GM21528 (cell line): ENCODE results near the gene CELSR1.

Experiments
- ATAC-seq: cut with Tn5 transposase; IDR thresholded peaks from one replicate; pipeline ENCODE4 v1.9.1; 2021; ENCODE audit warnings: mild to moderate bottlenecking, moderate library complexity; ENCODE audit not compliant: unreplicated experiment, low FRiP score

CELSR1 gene

DNA sequence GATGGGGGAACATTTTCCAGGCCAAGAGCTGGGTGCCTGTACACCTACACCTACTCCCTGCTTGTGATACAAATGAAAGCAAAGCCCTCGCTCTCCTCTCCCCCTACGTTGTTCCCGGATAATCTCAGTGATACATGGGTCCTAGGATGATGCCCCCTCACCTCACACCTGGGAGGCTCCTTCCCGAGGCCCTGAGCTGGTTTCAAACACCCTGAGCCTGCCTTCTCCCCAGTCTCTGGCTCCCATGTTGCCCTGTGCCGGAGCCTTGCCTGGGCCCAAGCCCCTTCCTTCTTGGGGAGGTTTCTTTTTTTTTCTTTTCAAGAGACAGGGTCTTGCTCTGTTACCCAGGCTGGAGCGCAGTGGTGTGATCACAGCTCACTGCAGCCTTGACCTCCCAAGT lies 178.7 kb downstream of the CELSR1 start:
- ATAC-seq: no peak

DNA sequence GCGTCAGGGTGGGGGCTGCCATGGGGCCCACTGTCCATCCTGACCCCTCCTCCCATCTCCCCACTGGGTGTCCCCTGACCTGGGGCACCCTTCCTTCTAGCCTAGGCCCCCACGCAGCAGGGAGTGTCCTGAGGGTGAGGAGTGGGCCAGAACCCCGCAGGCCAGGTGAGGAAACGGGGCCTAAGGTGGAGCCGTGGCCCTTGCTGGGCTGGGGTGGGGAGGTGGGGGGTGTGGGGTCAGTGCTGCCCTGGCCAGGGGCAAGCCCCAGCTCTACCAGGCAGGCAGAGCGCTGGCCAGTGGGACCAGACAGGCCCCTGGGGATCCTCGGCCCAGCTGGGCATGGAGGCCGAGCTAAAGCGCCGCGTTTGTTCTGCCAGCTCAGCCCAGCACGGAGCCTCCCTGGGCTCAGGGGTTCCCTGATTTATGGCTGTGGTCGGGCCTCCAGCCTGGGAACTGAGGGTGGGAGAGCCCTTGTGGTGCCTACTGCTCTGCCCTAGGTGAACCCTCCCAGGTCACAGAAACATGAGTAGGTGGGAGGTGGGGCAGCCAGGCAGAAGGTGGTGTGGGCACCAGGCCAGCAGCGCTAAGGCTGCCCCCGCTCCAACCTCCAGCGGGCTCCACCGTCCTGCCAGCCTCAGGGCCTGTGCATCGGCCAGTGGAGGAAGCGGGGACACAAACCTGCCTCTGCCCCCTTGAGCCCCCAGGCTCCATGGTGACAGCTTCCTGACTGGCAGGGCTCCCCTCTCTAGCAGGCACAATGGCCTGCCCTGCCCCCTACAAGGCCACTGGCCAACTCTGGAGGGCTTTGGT lies 179.5 kb downstream of the CELSR1 start:
- no peak for ATAC-seq

DNA sequence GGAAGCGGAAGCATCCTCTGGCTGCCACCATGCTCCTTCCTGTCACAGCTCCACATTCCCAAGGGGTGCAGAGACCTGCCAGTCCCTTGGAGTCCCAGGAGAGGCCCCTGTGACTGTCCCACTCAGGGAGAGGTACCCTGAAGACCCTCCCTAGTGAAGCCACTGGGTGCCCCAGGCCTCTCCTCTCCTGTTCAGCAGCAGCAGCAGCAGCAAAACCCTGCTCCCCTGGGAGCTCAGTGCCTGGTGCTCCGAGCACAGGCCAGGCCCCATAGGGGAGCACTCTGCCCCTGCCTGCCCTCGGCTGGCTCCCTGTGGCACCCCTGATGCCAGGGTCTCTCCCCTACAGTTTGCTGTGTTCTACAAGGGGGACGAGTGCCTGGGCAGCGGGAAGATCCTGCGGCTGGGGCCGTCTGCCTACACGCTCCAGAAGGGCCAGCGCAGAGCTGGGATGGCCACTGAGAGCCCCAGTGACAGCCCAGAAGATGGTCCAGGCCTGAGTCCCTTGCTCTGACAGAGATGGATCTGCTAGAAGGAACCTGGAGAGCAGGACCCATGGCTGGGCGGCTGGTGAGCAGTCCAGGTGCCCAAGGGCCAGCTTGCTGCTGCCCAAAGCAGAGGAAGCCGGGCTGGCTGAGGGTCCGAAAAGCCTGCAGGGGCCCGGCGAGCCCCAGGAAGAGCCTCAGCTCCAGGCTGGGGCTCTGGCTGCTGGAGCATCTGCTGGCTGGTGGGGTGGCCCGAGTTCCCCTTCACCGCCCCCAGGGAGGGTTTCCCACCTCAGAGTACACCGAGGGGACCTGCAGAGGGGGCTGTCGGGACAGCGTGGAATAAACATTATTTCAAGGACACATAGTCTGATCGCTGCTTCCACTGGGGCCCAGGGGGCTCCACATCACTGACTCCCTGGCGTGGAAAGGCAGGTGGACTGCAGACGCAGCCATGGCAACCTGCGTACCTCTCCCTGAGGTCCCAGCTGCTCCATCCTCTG lies 180.6 kb downstream of the CELSR1 start:
- ATAC-seq: no peak

DNA sequence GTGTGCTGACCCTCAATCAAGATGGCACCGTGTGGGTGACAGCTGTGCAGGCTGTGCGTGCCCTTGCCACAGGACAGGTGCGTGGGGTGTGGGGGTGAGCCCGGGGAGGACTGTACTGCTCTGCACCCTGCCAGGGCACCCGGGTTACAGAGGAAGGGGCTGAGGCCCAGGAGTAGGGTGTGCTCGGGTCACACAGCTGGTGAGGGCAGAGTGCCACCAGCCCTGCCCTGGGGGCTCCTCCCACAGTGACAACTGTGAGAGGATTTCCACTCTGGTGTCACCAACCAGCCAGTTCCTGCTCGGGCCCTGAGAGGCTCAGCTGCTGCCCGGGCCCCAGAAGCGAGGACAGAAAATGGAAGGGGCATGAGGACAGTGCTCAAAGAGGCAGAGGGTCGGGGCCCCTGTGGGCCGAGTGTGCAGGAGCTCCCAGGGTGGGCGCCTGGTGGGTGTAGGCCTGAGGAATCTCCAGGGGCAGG lies 181.4 kb downstream of the CELSR1 start:
- ATAC-seq: no peak

DNA sequence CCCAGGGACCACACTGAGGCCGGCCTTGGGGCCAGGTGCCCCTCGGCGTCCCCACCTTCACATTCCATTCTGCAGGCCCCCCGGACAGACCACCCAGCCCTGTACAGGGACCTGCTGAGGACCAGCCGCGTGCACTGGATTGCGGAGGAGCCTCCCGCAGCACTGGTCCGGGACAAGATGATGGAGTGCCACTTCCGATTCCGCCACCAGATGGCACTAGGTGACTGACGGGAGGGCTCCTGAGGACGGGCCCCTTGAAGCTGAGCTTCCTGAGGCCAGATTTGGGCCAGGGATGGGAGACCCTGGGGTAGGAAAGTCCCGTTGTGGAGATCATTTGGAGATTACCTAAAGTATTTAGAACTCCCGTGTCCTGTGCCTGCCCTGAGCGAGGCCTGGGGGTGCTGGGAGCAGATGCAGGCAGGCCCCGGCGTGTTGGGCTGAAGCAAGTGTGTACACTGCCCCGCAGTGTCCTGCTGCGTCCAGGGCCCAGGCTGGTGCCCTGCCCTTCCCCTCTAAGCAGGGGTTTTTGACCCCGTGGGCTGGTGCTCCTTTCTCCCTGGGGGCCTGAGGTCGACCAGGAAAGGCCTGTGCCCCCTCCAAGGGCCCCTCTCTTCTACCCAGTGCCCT lies 181.9 kb downstream of the CELSR1 start:
- ATAC-seq: no peak

DNA sequence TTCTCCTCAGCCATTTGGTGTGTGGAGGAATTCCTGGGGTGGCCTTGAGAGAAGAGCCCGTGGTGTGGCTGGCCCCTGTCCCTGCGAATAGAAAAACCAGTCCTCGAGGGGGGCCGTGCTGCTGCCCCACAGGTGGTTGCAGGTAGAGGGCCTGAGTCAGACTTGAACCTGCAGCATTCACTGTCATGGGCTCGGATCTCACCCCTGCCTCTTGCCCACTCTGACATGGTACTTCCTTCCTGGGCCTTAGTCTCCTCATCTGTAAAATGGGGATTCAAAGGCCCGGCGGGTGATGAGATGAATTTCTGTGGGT lies 182.5 kb downstream of the CELSR1 start:
- ATAC-seq: no peak

DNA sequence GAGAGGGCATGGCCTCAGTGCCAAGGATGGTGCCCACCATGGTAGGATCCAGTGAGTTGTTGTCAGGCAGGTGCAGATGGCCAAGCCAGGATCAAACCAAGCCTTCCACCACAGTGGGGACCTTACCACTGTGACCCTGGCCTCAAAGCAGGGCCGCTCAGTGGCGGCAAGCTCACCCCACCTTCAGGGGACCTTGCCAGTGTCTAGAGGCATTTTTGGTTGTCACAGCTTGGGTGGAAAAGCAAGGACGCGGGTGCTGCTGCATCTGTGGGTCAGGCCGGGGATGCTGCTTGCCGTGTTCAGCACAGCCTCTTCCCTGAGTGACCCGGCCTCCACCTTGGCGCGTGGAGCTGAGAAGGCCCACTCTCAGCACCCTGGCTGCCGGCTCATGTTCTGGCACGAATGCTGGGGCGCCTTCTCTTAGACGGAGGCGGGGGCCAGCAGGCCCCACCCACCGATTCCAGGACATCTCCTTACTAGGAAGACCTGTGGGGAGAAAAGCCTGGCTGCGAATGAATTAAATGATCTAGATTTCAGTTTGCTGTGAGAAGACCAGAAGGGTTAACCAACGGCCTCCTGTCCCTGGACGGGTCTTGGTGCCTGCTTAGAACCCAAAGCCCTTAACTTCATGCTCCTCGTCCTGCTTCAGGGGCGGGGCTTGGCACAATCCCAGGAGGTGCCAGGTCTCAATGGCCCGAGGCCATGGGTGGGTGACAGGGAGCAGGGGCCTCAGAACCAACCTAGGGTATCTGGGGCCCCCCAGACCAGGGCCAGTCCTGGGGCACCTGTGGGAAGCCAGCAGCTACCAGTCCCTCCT lies 183.0 kb downstream of the CELSR1 start:
- ATAC-seq: no peak

DNA sequence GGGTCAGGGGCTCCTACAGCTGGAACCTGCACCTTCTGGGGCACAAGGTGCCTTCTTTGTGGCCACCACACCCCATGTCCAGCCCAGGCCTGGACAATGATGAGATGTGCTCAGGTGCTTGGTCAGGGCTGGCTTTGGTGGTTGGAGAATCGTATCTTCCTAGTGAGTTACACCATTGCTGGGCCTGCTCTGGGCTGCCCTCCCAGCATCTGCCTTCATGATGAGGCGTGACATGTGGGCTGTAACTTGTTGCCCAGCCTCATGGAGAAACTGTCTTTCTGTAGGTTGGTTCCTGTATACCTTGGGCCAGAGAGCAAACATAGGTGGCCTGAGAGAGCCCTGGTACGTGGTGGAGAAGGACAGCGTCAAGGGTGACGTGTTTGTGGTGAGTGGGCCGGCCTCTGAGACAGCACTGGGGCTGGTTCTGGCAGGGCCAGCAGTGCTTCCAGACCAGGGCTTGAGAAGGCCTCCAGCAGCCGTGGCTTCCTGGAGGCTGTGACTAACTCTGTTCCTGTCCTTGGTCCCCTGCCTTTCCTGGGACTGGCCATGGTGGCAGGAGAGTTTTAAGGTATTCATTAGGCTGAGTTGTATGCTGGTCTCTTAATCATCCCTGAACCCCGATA lies 183.8 kb downstream of the CELSR1 start:
- no peak for ATAC-seq

DNA sequence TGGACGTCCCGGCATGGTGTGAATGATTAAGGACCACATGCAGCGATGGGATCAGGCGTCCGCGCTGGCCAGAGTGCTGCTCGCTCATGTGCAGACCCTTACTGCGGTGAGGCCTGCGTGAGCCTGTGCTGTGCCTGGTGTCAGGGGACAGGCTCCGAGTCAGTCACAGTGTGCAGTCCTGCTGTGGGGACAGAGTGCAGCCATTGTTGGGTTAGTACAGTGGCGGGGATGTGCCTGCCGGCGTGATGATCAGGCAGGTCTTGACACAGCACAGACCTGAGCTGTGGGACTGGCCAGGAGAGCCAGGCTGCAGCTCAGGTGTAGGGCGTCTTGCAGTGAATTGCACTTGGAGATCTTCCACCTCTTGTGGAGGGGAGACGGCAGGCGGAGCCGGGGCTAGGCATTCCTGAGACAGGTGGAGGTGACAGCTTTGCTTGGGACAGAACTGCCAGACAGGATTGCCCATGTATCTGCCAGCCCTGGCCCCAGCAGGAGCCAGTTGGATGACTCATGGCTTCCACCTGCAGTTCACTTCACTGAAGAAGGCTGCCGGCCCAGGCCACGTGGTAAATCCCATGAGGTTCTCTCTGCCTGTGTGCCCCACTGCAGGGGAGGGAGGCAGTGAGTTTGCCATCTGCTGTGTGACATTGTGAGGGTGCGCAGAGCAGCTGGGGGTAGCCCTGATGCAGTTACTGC lies 184.6 kb downstream of the CELSR1 start:
- ATAC-seq: no peak

DNA sequence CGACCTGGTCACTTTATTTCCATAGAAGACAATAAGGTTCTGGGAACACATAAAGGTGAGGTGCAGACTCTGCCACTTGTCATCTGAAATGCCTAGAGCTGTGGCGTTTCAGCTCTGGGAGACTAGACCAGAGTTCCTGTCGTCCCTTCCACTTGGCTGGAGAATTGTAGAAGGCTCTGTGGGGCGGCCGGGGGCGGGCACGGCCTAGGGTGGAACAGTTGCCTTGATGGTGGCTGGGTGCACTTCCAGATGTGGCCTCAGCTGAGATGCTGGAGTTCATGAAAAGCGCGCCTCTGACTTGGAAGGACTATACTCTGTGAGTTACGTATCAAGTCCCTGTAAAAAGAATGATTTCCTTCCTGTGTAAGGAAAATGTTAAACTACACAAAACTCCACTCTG lies 185.1 kb downstream of the CELSR1 start:
- ATAC-seq: no peak

DNA sequence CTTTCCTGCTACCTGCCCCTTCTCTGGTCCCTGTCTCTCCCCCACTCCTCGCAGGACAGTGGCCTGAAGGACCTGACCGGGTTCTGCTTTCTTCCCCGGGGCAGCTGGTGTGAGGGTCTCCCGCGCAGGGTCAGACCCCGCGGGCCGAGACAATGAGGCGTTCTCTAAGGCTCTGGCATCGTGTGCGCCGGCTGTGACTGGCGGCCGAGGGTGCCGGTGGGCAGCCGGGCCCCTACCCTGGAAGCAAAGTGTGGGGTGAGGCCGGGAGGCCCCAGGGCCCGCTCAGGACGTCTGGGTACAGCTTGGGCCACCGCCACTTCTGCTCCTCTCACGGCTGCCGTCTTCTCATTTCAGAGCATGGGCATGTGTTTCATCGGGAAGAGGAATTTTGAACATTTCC lies 185.7 kb downstream of the CELSR1 start:
- ATAC-seq: no peak

DNA sequence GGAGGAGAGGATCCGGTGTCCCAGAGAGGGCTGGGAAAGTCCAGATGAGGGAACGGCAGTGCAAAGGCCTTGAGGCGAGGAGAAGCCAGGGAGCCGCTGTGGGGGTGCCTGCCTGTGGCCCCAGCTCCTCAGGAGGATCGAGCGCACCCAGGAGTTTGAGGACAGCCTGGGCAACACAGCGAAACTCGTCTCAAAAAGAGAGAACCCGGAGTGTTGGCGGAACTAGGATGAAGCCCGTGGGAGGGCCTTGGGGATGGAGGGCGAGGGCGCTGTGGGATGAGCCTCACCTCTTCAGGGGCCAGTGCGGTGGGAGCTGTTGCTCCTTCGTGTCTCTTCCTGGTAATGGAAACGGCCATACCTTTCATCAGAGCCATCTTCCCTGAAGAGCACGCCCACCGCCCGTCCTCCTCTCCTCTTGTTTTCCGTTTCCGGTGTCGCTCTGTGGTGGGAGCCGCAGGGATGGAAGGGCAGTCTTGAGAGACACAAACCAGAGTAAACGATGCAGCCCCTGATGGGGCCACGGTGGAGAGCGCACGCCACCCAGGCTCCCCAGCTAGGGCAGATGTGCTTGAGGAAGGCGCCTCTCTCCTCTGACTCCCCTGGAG lies 186.2 kb downstream of the CELSR1 start:
- ATAC-seq: no peak

DNA sequence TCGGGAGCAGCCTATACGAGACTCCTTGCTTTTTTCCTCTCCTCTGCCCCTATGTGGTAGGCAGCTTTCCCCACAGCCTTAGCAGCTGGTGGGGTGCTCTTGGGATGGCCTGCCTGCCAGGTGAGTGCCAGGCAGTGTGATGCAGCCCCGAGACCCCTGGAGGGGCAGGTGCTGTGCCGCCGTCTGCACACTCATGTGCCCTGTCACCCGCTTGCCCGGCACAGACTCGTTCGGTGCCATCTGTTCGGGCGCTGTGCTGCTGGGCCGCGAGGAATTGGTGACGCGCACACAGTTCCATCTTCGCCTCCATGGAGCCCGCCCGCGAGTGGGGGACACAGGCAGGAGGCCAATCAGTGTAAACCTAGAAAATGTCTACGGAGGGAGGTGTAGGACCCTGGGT lies 186.8 kb downstream of the CELSR1 start:
- ATAC-seq: no peak

DNA sequence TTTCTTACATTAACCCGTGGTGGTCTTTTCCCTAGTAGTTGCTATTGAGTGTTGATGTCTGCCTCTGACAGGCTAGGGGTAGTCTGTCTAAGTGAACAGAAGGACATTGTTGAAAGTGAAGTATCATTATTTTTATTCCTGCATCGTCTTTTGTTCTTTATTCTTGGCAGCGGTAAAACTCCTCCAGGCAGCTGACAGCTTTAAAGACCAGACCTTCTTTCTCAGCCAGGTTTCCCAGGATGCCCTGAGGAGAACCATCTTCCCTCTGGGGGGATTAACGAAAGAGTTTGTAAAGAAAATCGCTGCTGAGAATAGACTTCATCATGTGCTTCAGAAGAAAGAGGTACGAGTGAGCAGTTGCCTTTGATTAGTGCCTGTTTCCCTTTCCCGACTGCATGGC lies 187.3 kb downstream of the CELSR1 start:
- ATAC-seq: no peak

DNA sequence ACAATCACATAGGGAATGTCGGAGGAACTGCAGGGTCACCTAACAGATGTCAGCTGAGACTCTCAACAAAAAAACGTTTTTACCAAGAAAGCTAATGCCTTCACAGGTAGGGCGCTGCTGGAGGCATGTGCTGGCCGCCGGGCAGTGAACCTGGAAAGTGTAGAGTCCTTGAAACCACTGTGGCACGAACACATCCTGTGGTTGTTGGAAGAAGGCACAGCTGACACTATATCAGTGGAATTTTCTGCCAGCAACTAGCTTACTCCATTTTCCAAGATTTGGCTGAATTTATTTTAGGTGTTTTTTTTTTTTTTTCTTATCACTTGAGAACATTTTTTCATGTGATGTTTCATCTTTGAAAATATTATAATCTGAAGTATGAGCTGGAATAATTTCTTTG lies 187.7 kb downstream of the CELSR1 start:
- no peak for ATAC-seq

DNA sequence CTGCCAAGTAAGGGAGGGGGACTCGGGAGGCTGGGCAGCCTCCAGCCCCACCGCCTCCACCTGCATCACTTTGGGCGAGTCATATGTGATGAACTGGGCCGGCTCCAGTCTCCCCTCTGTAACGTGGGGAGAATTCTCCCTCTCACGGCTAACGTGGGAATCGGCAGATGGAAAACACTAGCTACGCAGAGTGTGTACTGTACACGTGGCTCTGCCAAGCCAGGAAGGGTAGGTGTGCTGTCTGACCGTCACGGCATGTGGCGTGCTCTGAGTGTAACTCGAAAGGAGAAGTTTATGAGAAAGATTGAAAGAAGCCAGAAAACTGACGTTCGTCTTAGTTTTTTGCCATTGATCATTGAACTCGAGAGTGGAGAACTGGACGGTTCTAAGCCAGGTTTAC lies 188.2 kb downstream of the CELSR1 start:
- no peak for ATAC-seq

DNA sequence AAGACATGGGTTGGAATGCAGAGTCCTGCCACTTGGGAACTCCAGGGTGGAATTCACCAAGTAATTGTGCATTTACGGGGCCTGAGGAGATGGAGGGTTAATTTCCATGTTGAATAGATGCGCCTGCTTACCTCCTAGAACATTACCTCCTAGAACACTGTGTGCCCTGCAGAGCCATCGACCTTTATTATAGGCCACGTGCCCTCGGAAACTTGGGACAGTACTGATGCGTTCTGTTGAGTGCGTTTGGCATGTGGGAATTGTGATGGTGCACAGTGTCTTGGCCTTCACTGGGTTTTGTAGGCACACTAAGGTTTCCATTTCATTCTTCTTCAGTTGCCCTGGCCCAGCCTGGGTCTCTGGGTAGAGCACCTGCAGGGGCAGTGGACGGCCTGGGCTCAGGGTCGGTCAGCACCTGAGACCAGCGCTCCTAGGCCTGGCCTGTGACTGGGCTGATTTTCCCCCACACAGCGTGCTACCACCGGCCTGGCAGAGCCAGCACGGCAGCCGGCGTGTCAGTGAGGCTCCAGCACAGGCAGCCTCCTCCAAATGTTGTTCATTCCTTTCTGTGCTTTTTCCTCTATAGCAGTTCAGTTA lies 189.2 kb downstream of the CELSR1 start:
- ATAC-seq: no peak

DNA sequence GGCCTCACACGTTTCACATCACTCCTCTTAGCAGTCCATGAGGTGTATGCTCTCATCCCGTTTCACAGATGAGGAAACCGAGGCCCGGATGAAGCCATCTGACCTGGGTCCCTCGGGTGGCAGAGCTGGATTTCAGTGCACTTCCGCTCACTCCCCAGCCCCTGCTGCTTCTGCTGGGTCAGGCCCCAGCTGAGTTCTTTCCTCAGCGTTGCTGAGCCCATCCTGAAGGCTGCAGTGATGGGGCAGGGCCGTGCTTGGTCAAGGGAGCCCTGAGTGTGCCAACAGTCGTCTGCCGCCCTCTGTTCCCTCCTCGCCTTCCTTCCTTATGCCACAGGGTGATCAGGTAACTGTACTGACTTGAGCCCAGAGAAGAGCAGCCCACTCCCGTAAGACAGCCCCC lies 189.8 kb downstream of the CELSR1 start:
- no peak for ATAC-seq
